Inflammatory macrophage treated with lipopolysaccharide for 4 hours (primary cell): Measurements from ENCODE around the gene OSCAR.

ENCODE experiments used
- DNase-seq: peaks from one replicate; pipeline ENCODE4 v3.0.0-alpha.2; 2020

OSCAR gene

GRCh38 chr19:54100561-54100960 is at the start of gene OSCAR:
OSCAR (minus strand) TSS chr19:54100803; CDS start chr19:54100792, 11 bp downstream.
- peak; percentile 95 for DNase-seq

GRCh38 chr19:54149021-54149812 is 48.6 kb upstream of the OSCAR start:
- no peak for DNase-seq

- DNase-seq: no peak
Observed at GRCh38 chr19:54148158-54148557, 47.6 kb upstream of the OSCAR start.

GRCh38 chr19:54147676-54148075 is 47.1 kb upstream of the OSCAR start:
- no peak for DNase-seq

- no peak for DNase-seq
Observed at GRCh38 chr19:54145541-54146158, 45.0 kb upstream of the OSCAR start.

GRCh38 chr19:54142166-54142780 is 41.7 kb upstream of the OSCAR start:
- no peak for DNase-seq

GRCh38 chr19:54141356-54141755 is 40.8 kb upstream of the OSCAR start:
- DNase-seq: no peak

- no peak for DNase-seq
Observed at GRCh38 chr19:54138489-54139256, 38.1 kb upstream of the OSCAR start.

- no peak for DNase-seq
Observed at GRCh38 chr19:54137699-54138488, 37.3 kb upstream of the OSCAR start, which contains the start of gene CNOT3. CNOT3 (plus strand) TSS chr19:54137762; CDS start chr19:54142979, 5,217 bp downstream.

GRCh38 chr19:54136864-54137698 is 36.5 kb upstream of the OSCAR start:
- DNase-seq: peak; percentile 100

- peak; percentile 8 for DNase-seq
Observed at GRCh38 chr19:54136086-54136863, 35.7 kb upstream of the OSCAR start.

GRCh38 chr19:54133957-54134590 is 33.5 kb upstream of the OSCAR start:
- no peak for DNase-seq

- DNase-seq: no peak
Observed at GRCh38 chr19:54133312-54133956, 32.8 kb upstream of the OSCAR start.

GRCh38 chr19:54129617-54129996 is 29.0 kb upstream of the OSCAR start:
- DNase-seq: no peak

GRCh38 chr19:54128796-54129616 is 28.4 kb upstream of the OSCAR start:
- DNase-seq: no peak

GRCh38 chr19:54128441-54128725 is 27.8 kb upstream of the OSCAR start:
- DNase-seq: no peak

GRCh38 chr19:54127688-54128440 is 27.3 kb upstream of the OSCAR start:
- no peak for DNase-seq

- no peak for DNase-seq
Observed at GRCh38 chr19:54125713-54126112, 25.1 kb upstream of the OSCAR start.
